ENCODE measurements around the gene CDH23.

The CDH23 gene

DNA sequence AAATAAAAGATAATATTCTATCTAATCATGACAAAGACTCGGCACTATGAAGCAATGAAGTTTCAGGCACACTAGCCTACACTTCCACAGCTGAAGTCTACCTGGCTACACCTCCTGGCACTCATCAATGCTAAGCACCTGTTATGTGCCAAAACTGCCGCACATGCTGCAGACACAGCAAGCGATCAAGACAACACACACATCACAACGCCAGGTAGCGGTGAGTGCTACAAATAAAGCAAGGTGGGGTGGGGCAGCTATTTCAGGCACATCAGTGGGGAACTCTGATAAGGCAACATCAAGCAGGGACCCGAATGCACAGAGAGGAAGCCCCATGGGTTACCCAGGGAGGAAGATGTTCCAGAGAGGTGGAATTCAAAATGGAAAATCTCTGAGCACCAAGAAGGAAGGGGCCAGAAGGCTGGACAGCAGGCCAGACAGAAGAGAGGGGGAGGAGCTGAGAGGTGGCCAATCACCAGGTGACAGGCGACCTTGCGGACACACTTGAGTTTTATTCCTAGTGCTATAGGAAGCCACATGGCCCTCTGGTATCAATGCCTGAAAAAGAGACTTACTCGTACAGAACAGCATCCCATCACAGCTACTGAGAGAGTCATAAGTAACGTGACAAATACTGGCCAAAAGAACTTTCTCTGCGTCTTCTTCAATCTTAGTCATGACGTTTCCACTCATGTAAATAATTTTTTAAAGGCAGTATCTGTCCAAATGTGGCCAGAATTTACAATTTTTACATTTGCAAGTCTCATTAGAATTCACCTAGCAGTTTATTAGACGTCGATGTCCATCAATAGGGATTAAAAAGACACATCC, 446.4 kb downstream of the CDH23 start:
- DNase-seq (ENCODE audit: low read depth): no peak
- TF ChIP-seq CTCF (IDR thresholded peaks at IDR 0.05; ENCODE audit: control insufficient read depth, extremely low read depth, insufficient read depth): no peak
- no peak overlapping the region for H3K4me3 ChIP-seq (ENCODE audit: low read depth, low read length)

GRCh38 chr10:71844084-71844483, 447.4 kb downstream of the CDH23 start:
- no peak overlapping the region for H3K4me3 ChIP-seq (ENCODE audit: low read depth, low read length)
- DNase-seq (ENCODE audit: low read depth): no peak
- TF ChIP-seq CTCF (IDR thresholded peaks at IDR 0.05; ENCODE audit: control insufficient read depth, extremely low read depth, insufficient read depth): no peak

- no peak for DNase-seq (ENCODE audit: low read depth)
- H3K4me3 ChIP-seq (ENCODE audit: low read depth, low read length): no peak overlapping the region
- no peak for TF ChIP-seq CTCF (IDR thresholded peaks at IDR 0.05; ENCODE audit: control insufficient read depth, extremely low read depth, insufficient read depth)
Measured at GRCh38 chr10:71844695-71845094, 448.0 kb downstream of the CDH23 start.

DNA sequence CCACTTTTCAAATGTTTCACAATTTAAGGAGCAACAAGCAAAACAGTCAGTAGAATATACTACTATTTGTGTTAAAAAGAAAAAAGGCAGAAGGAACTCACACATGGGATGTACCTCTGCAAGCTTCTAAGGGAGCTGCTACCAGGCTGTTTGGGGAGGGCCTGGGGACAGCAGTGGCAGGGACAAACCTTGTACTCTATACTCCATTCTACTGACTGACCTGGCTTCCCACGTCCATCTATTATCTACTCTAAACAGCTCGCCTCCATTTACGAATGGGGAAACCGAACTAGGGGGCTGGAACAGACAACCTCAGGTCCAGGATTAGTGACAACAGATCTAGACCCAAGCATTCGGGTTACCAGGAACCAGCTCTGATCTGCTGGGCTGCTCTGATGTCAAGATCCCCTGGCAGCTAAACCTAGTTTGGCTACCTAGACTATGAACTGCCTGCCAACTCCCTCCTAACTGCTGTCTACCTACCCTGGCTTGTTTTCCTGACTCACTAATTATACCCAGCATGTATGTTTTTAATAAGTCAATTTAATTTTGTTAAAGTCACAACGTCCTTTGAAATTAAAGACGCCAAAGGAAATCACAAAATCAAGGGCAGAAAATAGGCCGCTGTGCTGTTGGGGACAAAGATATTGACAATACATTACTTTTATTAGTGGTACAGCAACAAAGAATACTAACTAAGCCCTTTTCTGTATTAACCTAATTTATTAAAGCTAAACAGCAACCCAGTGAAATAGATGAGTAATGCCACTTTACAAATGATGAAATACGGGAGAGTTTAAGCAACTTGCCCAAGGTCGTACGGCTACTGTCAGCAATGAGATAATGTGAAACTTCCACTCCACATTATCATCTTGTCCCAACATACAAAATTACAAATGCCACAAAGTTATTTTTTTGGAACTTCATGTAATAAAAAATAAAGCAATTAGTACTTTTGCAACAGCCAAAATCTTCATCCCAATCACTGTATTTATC, 449.0 kb downstream of the CDH23 start:
- TF ChIP-seq CTCF (IDR thresholded peaks at IDR 0.05; ENCODE audit: control insufficient read depth, extremely low read depth, insufficient read depth): no peak

GRCh38 chr10:71846816-71847215, 450.1 kb downstream of the CDH23 start:
- no peak for TF ChIP-seq CTCF (IDR thresholded peaks at IDR 0.05; ENCODE audit: control insufficient read depth, extremely low read depth, insufficient read depth)

More for the DNA sequence above, 449.0 kb downstream of the CDH23 start:
- H3K4me3 ChIP-seq (ENCODE audit: low read depth, low read length): no peak overlapping the region
- no peak for DNase-seq (ENCODE audit: low read depth)

GRCh38 chr10:71847418-71847817, 450.7 kb downstream of the CDH23 start:
- TF ChIP-seq CTCF (IDR thresholded peaks at IDR 0.05; ENCODE audit: control insufficient read depth, extremely low read depth, insufficient read depth): no peak

More at GRCh38 chr10:71846816-71847215, 450.1 kb downstream of the CDH23 start:
- no peak overlapping the region for H3K4me3 ChIP-seq (ENCODE audit: low read depth, low read length)
- DNase-seq (ENCODE audit: low read depth): no peak

More at GRCh38 chr10:71847418-71847817, 450.7 kb downstream of the CDH23 start:
- no peak for DNase-seq (ENCODE audit: low read depth)
- H3K4me3 ChIP-seq (ENCODE audit: low read depth, low read length): no peak overlapping the region
